PC-3 (cell line): ENCODE measurements around the gene PHKB. TPM values are rescaled to one million over a fixed set of nuclear protein-coding genes. Genes with fewer than 3 reads are reported as not detected.

ENCODE experiments used
- ATAC-seq: fragments of 200-7000 bp; cut with Tn5 transposase; 2 replicates; pipeline ENCODE4 v1.9.1; 2020; ENCODE audit warnings: mild to moderate bottlenecking, moderate library complexity
- BruUV-seq: library from RNA; stranded (reverse); fragments of 400-500 nt; replicated peaks from 2 replicates; lab custom pipeline; 2021; lab: Mats Ljungman, UMichigan
- CTCF ChIA-PET: fragments of 300-600 bp; sonication (Branson Sonifier 250); formaldehyde crosslinking; loops from one replicate; lab custom pipeline; 2022; ENCODE audit warnings: antibody characterized with exemption; lab: Charles Lee
- POLR2A ChIA-PET: fragments of 300-600 bp; sonication (Branson Sonifier 250); formaldehyde crosslinking; loops from one replicate; lab custom pipeline; 2022; ENCODE audit warnings: antibody characterized with exemption; ENCODE audit not compliant: unreplicated experiment; lab: Charles Lee
- DNase-seq: peaks from one replicate; pipeline ENCODE4 v3.0.0-alpha.2; 2015
- H2AFZ ChIP-seq: fragments of 300-600 bp; sonication (generic); 2 replicates; pipeline ENCODE4 v1.6.0; 2016; ENCODE audit warnings: antibody characterized with exemption, low read length
- H3F3A ChIP-seq: fragments of 300-600 bp; sonication (generic); one replicate; pipeline ENCODE4 v1.6.0; 2017; ENCODE audit warnings: antibody characterized with exemption, low read length, control low read depth, mild to moderate bottlenecking; ENCODE audit not compliant: unreplicated experiment
- H3K27ac ChIP-seq: fragments of 300-600 bp; sonication (generic); 2 replicates; pipeline ENCODE4 v1.5.1; 2016; ENCODE audit warnings: mild to moderate bottlenecking, low read length
- H3K27me3 ChIP-seq: fragments of 300-600 bp; sonication (generic); 2 replicates; pipeline ENCODE4 v1.6.1; 2016; ENCODE audit warnings: low read length, mixed read lengths
- H3K36me3 ChIP-seq: fragments of 300-600 bp; sonication (generic); 2 replicates; pipeline ENCODE4 v1.6.1; 2016; ENCODE audit warnings: low read depth, mixed run types, low read length, mixed read lengths
- H3K4me1 ChIP-seq: fragments of 300-600 bp; sonication (generic); 2 replicates; pipeline ENCODE4 v1.5.1; 2016; ENCODE audit warnings: low read length; ENCODE audit not compliant: insufficient read depth
- H3K4me2 ChIP-seq: fragments of 300-600 bp; sonication (generic); 2 replicates; pipeline ENCODE4 v1.6.0; 2016; ENCODE audit warnings: low read length
- H3K4me3 ChIP-seq: fragments of 300-600 bp; sonication (generic); 2 replicates; pipeline ENCODE4 v1.5.1; 2016; ENCODE audit warnings: mild to moderate bottlenecking, low read length, mixed read lengths
- H3K79me2 ChIP-seq: fragments of 300-600 bp; sonication (generic); 2 replicates; pipeline ENCODE4 v1.6.1; 2017; ENCODE audit warnings: low read length, mixed read lengths
- H3K9ac ChIP-seq: fragments of 300-600 bp; sonication (generic); 2 replicates; pipeline ENCODE4 v1.6.0; 2016; ENCODE audit warnings: mild to moderate bottlenecking, low read length
- H3K9me2 ChIP-seq: fragments of 300-600 bp; sonication (generic); replicated peaks from 2 replicates; pipeline ENCODE4 v1.6.1; 2016; ENCODE audit warnings: mixed run types, low read length, mixed read lengths
- H3K9me3 ChIP-seq: fragments of 300-600 bp; sonication (generic); 2 replicates; pipeline ENCODE4 v1.6.1; 2016; ENCODE audit warnings: low read length, mixed read lengths
- H4K20me1 ChIP-seq: fragments of 300-600 bp; sonication (generic); 2 replicates; pipeline ENCODE4 v1.6.1; 2016; ENCODE audit warnings: low read length, mixed read lengths
- EZH2 ChIP-seq: fragments of 300-600 bp; sonication (generic); IDR thresholded peaks from one replicate; pipeline ENCODE4 v1.6.1; 2017; ENCODE audit warnings: antibody characterized with exemption, mild to moderate bottlenecking, low read length; ENCODE audit not compliant: unreplicated experiment
- EZH2phosphoT487 ChIP-seq: fragments of 300-600 bp; sonication (generic); IDR thresholded peaks from 2 replicates; pipeline ENCODE4 v1.6.1; 2018; ENCODE audit warnings: mild to moderate bottlenecking, antibody characterized with exemption, low read length, borderline replicate concordance
- intact Hi-C: fragments of 100-400 bp; cut with micrococcal nuclease; formaldehyde crosslinking; loops from 2 replicates; pipeline ENCODE4 v1.9.0; 2023
- total RNA-seq: library from RNA; depleted of rRNA; stranded (reverse); fragments of >200 nt; gene quantifications from 2 replicates; pipeline ENCODE4 v1.2.3, GENCODE V29; 2014
- TF ChIP-seq, protein P1 (sequence below): fragments of 300-600 bp; sonication (generic); conservative IDR thresholded peaks from 2 replicates; pipeline ENCODE4 v1.5.1; 2017; ENCODE audit warnings: antibody characterized with exemption, low read depth, mild to moderate bottlenecking, low read length

The PHKB gene
- total RNA-seq, 1 experiment from 2014 or later = 31.8 TPM

DNA sequence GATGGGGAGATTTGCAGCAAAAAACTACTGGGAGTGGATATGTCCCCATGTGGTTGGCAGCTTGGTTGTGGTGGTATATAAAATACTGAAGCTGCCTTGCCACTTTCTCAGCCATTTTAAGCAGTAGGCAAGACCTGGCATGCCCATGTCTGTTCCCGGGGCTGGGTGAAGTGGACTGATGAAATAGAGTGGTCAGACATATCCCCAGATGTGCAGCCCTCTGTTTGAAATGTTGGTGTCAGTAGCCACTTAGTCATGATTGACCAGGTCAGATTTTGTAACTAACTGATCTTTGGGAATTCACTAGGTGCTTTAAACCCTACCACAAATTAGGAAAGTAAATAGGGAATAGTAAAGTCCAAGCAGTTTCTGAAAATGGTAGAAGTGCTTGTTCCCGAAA, 151.6 kb downstream of the PHKB start:
- H3K4me1 ChIP-seq = no peaks in the 10 kb centered on the region
- no peak overlapping the region for H3K9ac ChIP-seq
- DNase-seq (no peak), ATAC-seq (no peak)
- H3K9me2 ChIP-seq = no peaks in the 10 kb centered on the region
- TF ChIP-seq EZH2 = no peak
- TF ChIP-seq, protein P1, sequence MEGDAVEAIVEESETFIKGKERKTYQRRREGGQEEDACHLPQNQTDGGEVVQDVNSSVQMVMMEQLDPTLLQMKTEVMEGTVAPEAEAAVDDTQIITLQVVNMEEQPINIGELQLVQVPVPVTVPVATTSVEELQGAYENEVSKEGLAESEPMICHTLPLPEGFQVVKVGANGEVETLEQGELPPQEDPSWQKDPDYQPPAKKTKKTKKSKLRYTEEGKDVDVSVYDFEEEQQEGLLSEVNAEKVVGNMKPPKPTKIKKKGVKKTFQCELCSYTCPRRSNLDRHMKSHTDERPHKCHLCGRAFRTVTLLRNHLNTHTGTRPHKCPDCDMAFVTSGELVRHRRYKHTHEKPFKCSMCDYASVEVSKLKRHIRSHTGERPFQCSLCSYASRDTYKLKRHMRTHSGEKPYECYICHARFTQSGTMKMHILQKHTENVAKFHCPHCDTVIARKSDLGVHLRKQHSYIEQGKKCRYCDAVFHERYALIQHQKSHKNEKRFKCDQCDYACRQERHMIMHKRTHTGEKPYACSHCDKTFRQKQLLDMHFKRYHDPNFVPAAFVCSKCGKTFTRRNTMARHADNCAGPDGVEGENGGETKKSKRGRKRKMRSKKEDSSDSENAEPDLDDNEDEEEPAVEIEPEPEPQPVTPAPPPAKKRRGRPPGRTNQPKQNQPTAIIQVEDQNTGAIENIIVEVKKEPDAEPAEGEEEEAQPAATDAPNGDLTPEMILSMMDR = no peak
- TF ChIP-seq EZH2phosphoT487 = no peak
- no peaks in the 10 kb centered on the region for H4K20me1 ChIP-seq
- no peaks in the 10 kb centered on the region for H3F3A ChIP-seq
- H3K27ac ChIP-seq = no peak overlapping the region
- CTCF ChIA-PET = no interaction called here
- no peaks in the 10 kb centered on the region for H3K27me3 ChIP-seq
- H3K36me3 ChIP-seq = no peaks in the 10 kb centered on the region
- no peaks in the 10 kb centered on the region for H3K9me3 ChIP-seq
- no TSS peak for BruUV-seq
- intact Hi-C loops = no loop called here
- H3K4me3 ChIP-seq = no peak overlapping the region
- H3K79me2 ChIP-seq = no peaks in the 10 kb centered on the region
- H2AFZ ChIP-seq = no peak overlapping the region
- POLR2A ChIA-PET = no interaction called here
- H3K4me2 ChIP-seq = no peak overlapping the region

DNA sequence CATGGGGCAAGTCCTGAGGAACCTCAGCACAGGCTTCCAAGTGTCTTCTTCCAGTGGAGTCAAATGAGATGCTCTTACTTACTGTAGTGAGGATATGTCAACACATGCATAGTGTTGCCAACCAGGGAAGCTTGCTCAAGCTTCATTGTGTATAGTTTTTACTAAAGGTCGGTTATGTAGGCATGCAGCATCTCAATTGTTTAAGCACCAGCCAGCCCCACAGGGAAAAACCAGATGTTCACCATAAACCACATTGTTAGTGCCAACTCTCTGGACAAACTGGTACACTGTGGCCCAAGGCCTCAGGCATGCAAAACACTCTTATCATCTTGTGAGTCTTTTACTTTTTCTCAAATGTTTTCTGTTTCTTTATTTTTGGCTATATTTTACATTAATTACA, 152.1 kb downstream of the PHKB start:
- ATAC-seq = no peak
- no peak overlapping the region for H3K4me2 ChIP-seq

DNA sequence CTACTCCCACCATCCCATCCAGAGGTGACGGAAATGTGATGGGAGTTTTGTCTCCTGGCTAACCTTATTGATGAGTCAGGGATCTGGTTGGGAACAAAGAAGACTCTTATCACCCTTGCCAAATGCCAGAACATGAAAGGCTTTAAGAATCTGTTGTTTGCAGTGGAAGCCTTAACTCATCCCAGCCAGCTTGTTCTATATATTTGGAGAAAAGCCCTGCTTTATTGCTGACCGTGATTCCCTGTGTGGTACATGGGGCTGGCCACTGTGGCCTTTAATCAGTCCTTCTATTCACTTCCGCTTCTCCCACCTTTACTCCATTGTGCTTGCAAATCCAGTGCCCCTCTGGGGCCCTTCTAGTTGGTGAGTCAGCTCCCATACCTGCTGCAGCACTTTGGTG, 156.6 kb downstream of the PHKB start:
- Histone ChIP-seq H3K4me3 (no peak overlapping the region), H3K36me3 (no peaks in the 10 kb centered on the region), H3K4me1 (no peaks in the 10 kb centered on the region), H3K79me2 (no peaks in the 10 kb centered on the region), H2AFZ (no peak overlapping the region), H3K9me3 (no peaks in the 10 kb centered on the region), H3K27me3 (no peaks in the 10 kb centered on the region), H3K27ac (no peak overlapping the region), H3K9me2 (no peaks in the 10 kb centered on the region), H4K20me1 (no peaks in the 10 kb centered on the region), H3K9ac (no peak overlapping the region), H3K4me2 (no peak overlapping the region), H3F3A (no peaks in the 10 kb centered on the region)
- DNase-seq (no peak), ATAC-seq (no peak)
- TF ChIP-seq, protein P1 = no peak
- TF ChIP-seq EZH2 (no peak), EZH2phosphoT487 (no peak)
- no TSS peak for BruUV-seq
- POLR2A ChIA-PET = no interaction called here
- intact Hi-C loops = no loop called here
- CTCF ChIA-PET = no interaction called here

More for the DNA sequence above, 152.1 kb downstream of the PHKB start:
- intact Hi-C loops = no loop called here
- Histone ChIP-seq H3K27ac (no peak overlapping the region), H4K20me1 (no peaks in the 10 kb centered on the region), H3K27me3 (no peaks in the 10 kb centered on the region), H3K36me3 (no peaks in the 10 kb centered on the region), H3K4me3 (no peak overlapping the region), H3K9me3 (no peaks in the 10 kb centered on the region), H3K79me2 (no peaks in the 10 kb centered on the region), H3K9me2 (no peaks in the 10 kb centered on the region), H3F3A (no peaks in the 10 kb centered on the region), H3K9ac (no peak overlapping the region), H2AFZ (no peak overlapping the region), H3K4me1 (no peaks in the 10 kb centered on the region)
- POLR2A ChIA-PET = no interaction called here
- TF ChIP-seq, protein P1 = no peak
- TF ChIP-seq EZH2phosphoT487 = no peak
- no peak for TF ChIP-seq EZH2
- BruUV-seq = no TSS peak
- no peak for DNase-seq
- CTCF ChIA-PET = no interaction called here
